A673 (cell line): ENCODE measurements around the gene ALDOC. TPM values are rescaled to one million over a fixed set of nuclear protein-coding genes. Genes with fewer than 3 reads are reported as not detected.
A peak's percentile ranks its signal among the peaks of the same experiment; 100 is the strongest.

Source experiments
- BruUV-seq: library from RNA; stranded (reverse); fragments of 400-500 nt; replicated peaks from 2 replicates; lab custom pipeline; 2021; lab: Mats Ljungman, UMichigan
- CTCF ChIA-PET: fragments of 300-600 bp; sonication (Branson Sonifier 250); formaldehyde crosslinking; loops from one replicate; lab custom pipeline; 2022; ENCODE audit warnings: antibody characterized with exemption; lab: Charles Lee
- POLR2A ChIA-PET: fragments of 300-600 bp; sonication (Branson Sonifier 250); formaldehyde crosslinking; loops from one replicate; lab custom pipeline; 2022; ENCODE audit warnings: antibody characterized with exemption; ENCODE audit not compliant: low non-redundant PET; lab: Charles Lee
- DNase-seq: peaks from one replicate; pipeline ENCODE4 v3.0.0-alpha.2; 2015; ENCODE audit warnings: low spot score
- H3K27ac ChIP-seq: fragments of 200-600 bp; sonication (generic); 2 replicates; pipeline ENCODE4 v1.5.1; 2016; ENCODE audit warnings: mixed run types, low read depth, mild to moderate bottlenecking, mixed read lengths, antibody characterized with exemption, low read length; ENCODE audit not compliant: poor library complexity, severe bottlenecking
- H3K27me3 ChIP-seq: fragments of 200-600 bp; sonication (generic); replicated peaks from 2 replicates; pipeline ENCODE4 v1.6.1; 2017; ENCODE audit warnings: mixed run types, low read depth, mild to moderate bottlenecking, mixed read lengths, antibody characterized with exemption, low read length; ENCODE audit not compliant: insufficient read depth, poor library complexity
- H3K36me3 ChIP-seq: fragments of 200-600 bp; sonication (generic); 2 replicates; pipeline ENCODE4 v1.6.1; 2016; ENCODE audit warnings: mixed run types, mild to moderate bottlenecking, mixed read lengths, antibody characterized with exemption, low read length; ENCODE audit not compliant: insufficient read depth, poor library complexity, severe bottlenecking
- H3K4me1 ChIP-seq: fragments of 200-600 bp; sonication (generic); 2 replicates; pipeline ENCODE4 v1.6.1; 2017; ENCODE audit warnings: mixed run types, mild to moderate bottlenecking, mixed read lengths, antibody characterized with exemption, low read length; ENCODE audit not compliant: insufficient read depth, poor library complexity, severe bottlenecking
- H3K4me3 ChIP-seq: fragments of 200-600 bp; sonication (generic); 2 replicates; pipeline ENCODE4 v1.5.1; 2016; ENCODE audit warnings: low read depth, mixed run types, mild to moderate bottlenecking, mixed read lengths, low read length; ENCODE audit not compliant: poor library complexity, severe bottlenecking
- H3K9me3 ChIP-seq: fragments of 200-600 bp; sonication (generic); 2 replicates; pipeline ENCODE4 v1.6.1; 2016; ENCODE audit warnings: mixed run types, low read depth, mild to moderate bottlenecking, mixed read lengths, antibody characterized with exemption, low read length; ENCODE audit not compliant: poor library complexity, severe bottlenecking
- CTCF ChIP-seq: fragments of 300-800, 200-600 bp; sonication (generic); conservative IDR thresholded peaks from 2 replicates; pipeline ENCODE4 v1.5.1; 2017; ENCODE audit warnings: low read depth, mild to moderate bottlenecking, antibody characterized with exemption, low read length, moderate library complexity, mixed read lengths
- EZH2 ChIP-seq: fragments of 200-600 bp; sonication (generic); IDR thresholded peaks from 2 replicates; pipeline ENCODE4 v1.6.1; 2017; ENCODE audit warnings: borderline replicate concordance, low read depth, mild to moderate bottlenecking, mixed read lengths, antibody characterized with exemption, low read length; ENCODE audit not compliant: poor library complexity, severe bottlenecking
- intact Hi-C: fragments of 100-400 bp; cut with micrococcal nuclease; formaldehyde crosslinking; loops from one replicate; pipeline ENCODE4 v1.10.0; 2022; ENCODE audit not compliant: unreplicated experiment
- total RNA-seq: library from RNA; stranded (reverse); gene quantifications from 2 replicates; pipeline ENCODE4 v1.2.3, GENCODE V29; 2021

Gene ALDOC
- total RNA-seq, 1 experiment from 2014 or later = 9.7 TPM

GRCh38 chr17:28554565-28554964 lies 22.1 kb downstream of the ALDOC start:
- no peak overlapping the region for H3K4me3 ChIP-seq
- ChIA-PET POLR2A (no interaction called here), CTCF (no interaction called here)
- peaks cover 21% of the 10 kb centered on the region for H3K36me3 ChIP-seq
- TF ChIP-seq CTCF (no peak), EZH2 (no peak)
- no peak overlapping the region for H3K27ac ChIP-seq
- no peak for DNase-seq
- BruUV-seq = no TSS peak
- peaks cover 24% of the 10 kb centered on the region for H3K4me1 ChIP-seq
- intact Hi-C loops = no loop called here
- H3K9me3 ChIP-seq = no peaks in the 10 kb centered on the region
- H3K27me3 ChIP-seq = no peaks in the 10 kb centered on the region

GRCh38 chr17:28553000-28553505 lies 23.6 kb downstream of the ALDOC start:
- Histone ChIP-seq H3K4me3 (no peak overlapping the region), H3K9me3 (no peaks in the 10 kb centered on the region), H3K4me1 (peaks cover 29% of the 10 kb centered on the region), H3K27ac (no peak overlapping the region), H3K27me3 (no peaks in the 10 kb centered on the region), H3K36me3 (peaks cover 21% of the 10 kb centered on the region)
- TF ChIP-seq CTCF = no peak
- no peak for TF ChIP-seq EZH2
- intact Hi-C loops = loop anchor here (2.0 kb wide), 1 partner anchor 18 kb away; the partner anchor contains the start of gene PIGS
- ChIA-PET POLR2A (no interaction called here), CTCF (interaction anchor here (0.6 kb wide), 2 partner anchors 58 to 413 kb away, joined by 3 to 9 read pairs; no protein-coding TSS in a partner anchor)
- BruUV-seq = no TSS peak
- no peak for DNase-seq

- peak; percentile 86 for DNase-seq
- TF ChIP-seq EZH2 (no peak), CTCF (no peak)
- Histone ChIP-seq H3K4me1 (peaks cover 29% of the 10 kb centered on the region), H3K27me3 (no peaks in the 10 kb centered on the region), H3K27ac (peak within 1 kb of the TSS; percentile 78), H3K4me3 (peak within 1 kb of the TSS; percentile 97), H3K36me3 (peaks cover 18% of the 10 kb centered on the region), H3K9me3 (no peaks in the 10 kb centered on the region)
- intact Hi-C loops = loop anchor here (2.0 kb wide), 1 partner anchor 18 kb away; the partner anchor contains the start of gene PIGS
- CTCF ChIA-PET = interaction anchor here (0.6 kb wide), 1 partner anchor 414 kb away, joined by 9 read pairs; no protein-coding TSS in a partner anchor
- BruUV-seq = no TSS peak
- POLR2A ChIA-PET = no interaction called here
These were observed 24.3 kb downstream of the ALDOC start, which contains the start of gene UNC119 for GRCh38 chr17:28552176-28552999. TSS of gene UNC119 (minus strand) at chr17:28552624. CDS start at chr17:28552557, 67 bp downstream.
